IMR-90 (cell line): ENCODE results near the gene FBLN7. TPM values are rescaled to one million over a fixed set of nuclear protein-coding genes. Genes with fewer than 3 reads are reported as not detected.

Experiments used
- ATAC-seq: fragments of 200-7000 bp; cut with Tn5 transposase; 2 replicates; pipeline ENCODE4 v1.9.1; 2020; ENCODE audit warnings: low read depth, mild to moderate bottlenecking, moderate library complexity
- BruUV-seq: library from RNA; stranded (reverse); fragments of 400-500 nt; replicated peaks from 2 replicates; lab custom pipeline; 2021; lab: Mats Ljungman, UMichigan
- CTCF ChIA-PET: fragments of 300-600 bp; formaldehyde crosslinking; extraction: SDS; loops from one replicate; lab custom pipeline; 2021; ENCODE audit warnings: antibody characterized with exemption; lab: Yijun Ruan, JAX
- POLR2A ChIA-PET: fragments of 300-600 bp; sonication (Branson Sonifier 250); formaldehyde crosslinking; loops from one replicate; lab custom pipeline; 2022; ENCODE audit warnings: antibody characterized with exemption; ENCODE audit not compliant: unreplicated experiment; lab: Charles Lee
- DNase-seq: peaks from one replicate; pipeline ENCODE4 v3.0.0; 2013
- H2AFZ ChIP-seq: replicated peaks from 2 replicates; pipeline ENCODE3; 2013; ENCODE audit warnings: low read length, mild to moderate bottlenecking; ENCODE audit not compliant: poor library complexity
- H2AK5ac ChIP-seq: 2 replicates; pipeline ENCODE4 v1.6.1; 2013; ENCODE audit warnings: low read depth, low read length, inconsistent platforms
- H2AK9ac ChIP-seq: replicated peaks from 2 replicates; pipeline ENCODE3; 2013; ENCODE audit warnings: mild to moderate bottlenecking, low read depth, low read length, moderate library complexity; ENCODE audit not compliant: poor library complexity
- H2BK120ac ChIP-seq: 2 replicates; pipeline ENCODE4 v1.6.1; 2013; ENCODE audit warnings: low read depth, low read length, inconsistent platforms
- H2BK15ac ChIP-seq: 3 replicates; pipeline ENCODE4 v1.6.1; 2013; ENCODE audit warnings: low read depth, low read length, inconsistent platforms
- H2BK20ac ChIP-seq: 2 replicates; pipeline ENCODE4 v1.6.1; 2013; ENCODE audit warnings: low read depth, mild to moderate bottlenecking, inconsistent platforms, low read length, moderate library complexity
- H2BK5ac ChIP-seq: 2 replicates; pipeline ENCODE4 v1.6.1; 2013; ENCODE audit warnings: mild to moderate bottlenecking, low read depth, low read length, inconsistent platforms; ENCODE audit not compliant: poor library complexity, severe bottlenecking
- H3K14ac ChIP-seq: replicated peaks from 2 replicates; pipeline ENCODE4 v1.6.1; 2013; ENCODE audit warnings: low read depth, low read length, inconsistent platforms
- H3K18ac ChIP-seq: 2 replicates; pipeline ENCODE4 v1.6.1; 2013; ENCODE audit warnings: low read depth, low read length, control low read depth
- H3K23ac ChIP-seq: 2 replicates; pipeline ENCODE4 v1.6.1; 2013; ENCODE audit warnings: low read depth, low read length, inconsistent platforms
- H3K27ac ChIP-seq: 2 replicates; pipeline ENCODE4 v1.5.1; 2013; ENCODE audit warnings: mild to moderate bottlenecking, control low read depth, low read length; ENCODE audit not compliant: insufficient read depth
- H3K27me3 ChIP-seq: 2 replicates; pipeline ENCODE4 v1.6.1; 2013; ENCODE audit warnings: low read length; ENCODE audit not compliant: control insufficient read depth, insufficient read depth
- H3K36me3 ChIP-seq: 2 replicates; pipeline ENCODE4 v1.6.1; 2013; ENCODE audit warnings: low read length, mixed read lengths; ENCODE audit not compliant: control insufficient read depth, insufficient read depth
- H3K4ac ChIP-seq: 2 replicates; pipeline ENCODE4 v1.6.1; 2013; ENCODE audit warnings: low read depth, low read length, inconsistent platforms
- H3K4me1 ChIP-seq: 2 replicates; pipeline ENCODE4 v1.6.1; 2013; ENCODE audit warnings: low read length, mixed read lengths; ENCODE audit not compliant: control insufficient read depth, insufficient read depth
- H3K4me2 ChIP-seq: 2 replicates; pipeline ENCODE4 v1.6.1; 2013; ENCODE audit warnings: low read depth, mild to moderate bottlenecking, control low read depth, low read length, moderate library complexity
- H3K4me3 ChIP-seq: 2 replicates; pipeline ENCODE4 v1.5.1; 2013; ENCODE audit warnings: low read depth, mild to moderate bottlenecking, control low read depth, low read length, moderate library complexity; ENCODE audit not compliant: insufficient read depth
- H3K56ac ChIP-seq: 2 replicates; pipeline ENCODE4 v1.6.1; 2013; ENCODE audit warnings: low read length, inconsistent platforms; ENCODE audit not compliant: insufficient read depth; ENCODE audit errors: extremely low read depth
- H3K79me1 ChIP-seq, 2 experiments: 2 replicates each; pipeline ENCODE4 v1.6.1; 2013; ENCODE audit warnings: low read length in 2 of 2, inconsistent platforms in 1 of 2, low read depth in 1 of 2
- H3K9ac ChIP-seq: 2 replicates; pipeline ENCODE4 v1.6.1; 2013; ENCODE audit warnings: low read depth, low read length, control low read depth
- H3K9me1 ChIP-seq: 2 replicates; pipeline ENCODE4 v1.6.1; 2013; ENCODE audit warnings: low read length, inconsistent platforms; ENCODE audit not compliant: insufficient read depth
- H3K9me3 ChIP-seq: 2 replicates; pipeline ENCODE4 v1.6.1; 2013; ENCODE audit warnings: low read length; ENCODE audit not compliant: control insufficient read depth, insufficient read depth
- H4K20me1 ChIP-seq: 2 replicates; pipeline ENCODE4 v1.6.1; 2013; ENCODE audit warnings: low read length, inconsistent platforms; ENCODE audit not compliant: insufficient read depth
- H4K5ac ChIP-seq: 2 replicates; pipeline ENCODE4 v1.6.1; 2013; ENCODE audit warnings: mild to moderate bottlenecking, low read depth, low read length, control low read depth
- H4K8ac ChIP-seq, 2 experiments: 2 replicates each; pipeline ENCODE4 v1.6.1; 2013; ENCODE audit warnings: low read depth in 2 of 2, low read length in 2 of 2, control low read depth in 1 of 2, inconsistent platforms in 1 of 2
- H4K91ac ChIP-seq: 2 replicates; pipeline ENCODE4 v1.6.1; 2013; ENCODE audit warnings: low read depth, low read length, inconsistent platforms; ENCODE audit not compliant: insufficient read depth
- FOS ChIP-seq: fragments of 150-350 bp; IDR thresholded peaks from 2 replicates; pipeline ENCODE4 v1.6.1; 2016; ENCODE audit warnings: low read depth, low read length
- MAFK ChIP-seq: IDR thresholded peaks from 2 replicates; pipeline ENCODE4 v1.6.1; 2012; ENCODE audit warnings: low read depth, low read length, improper control_type of control experiment
- POLR2A ChIP-seq: IDR thresholded peaks from 2 replicates; pipeline ENCODE4 v1.6.1; 2012; ENCODE audit warnings: mild to moderate bottlenecking, low read depth, low read length
- WGBS, 2 experiments: methylation state at CpG; one replicate each; pipeline versions ENCODE4 v1.1.5 to v1.1.7; 2013; ENCODE audit warnings: missing lambda C conversion rate in 2 of 2; ENCODE audit not compliant: insufficient read length in 1 of 2; ENCODE audit errors: extremely low coverage in 2 of 2; 5-methylcytosine and 5-hydroxymethylcytosine counted together
- dilution Hi-C: fragments of 300-500 bp; cut with HindIII; formaldehyde crosslinking; loops from one replicate; pipeline ENCODE4 v1.14.3; 2018; ENCODE audit warnings: low sequenced_read_pairs; ENCODE audit not compliant: unreplicated experiment
- in situ Hi-C: fragments of 300-500 bp; cut with MboI; formaldehyde crosslinking; loops from 3 replicates; pipeline ENCODE4 v1.14.3; 2019; ENCODE audit warnings: low sequenced_read_pairs, inconsistent platforms, mixed read lengths
- intact Hi-C: fragments of 100-400 bp; cut with micrococcal nuclease; formaldehyde crosslinking; loops from 2 replicates; pipeline ENCODE4 v1.10.0; 2022
- polyA plus RNA-seq, 3 experiments: library from polyadenylated mRNA; depleted of rRNA; stranded (reverse); fragments of >200 nt; gene quantifications; 2 replicates each; pipeline ENCODE4 v1.2.3, GENCODE V29; 2012; ENCODE audit warnings: low replicate concordance in 1 of 3
- total RNA-seq: library from RNA; depleted of rRNA; stranded (reverse); fragments of >200 nt; gene quantifications from 2 replicates; pipeline ENCODE4 v1.2.3, GENCODE V29; 2012

Gene FBLN7
- total and polyA plus RNA-seq, 2 of the 4 experiments (the other 2 are of a cell fraction), result 0.18 to 1.2 TPM

- WGBS, 2 experiments, result 92% methylated on average over 13 of the region's 31 CpGs; no CpG with 5 or more reads in 1 of the 2 experiments
- Histone ChIP-seq H2BK5ac (no peak overlapping the region), H4K20me1 (no peaks in the 10 kb centered on the region), H3K23ac (no peak overlapping the region), H3K27ac (no peak overlapping the region), H4K8ac (no peak overlapping the region), H3K18ac (no peak overlapping the region), H3K56ac (no peak overlapping the region), H3K9me1 (peaks cover 4% of the 10 kb centered on the region; the same call in 1 of the 2 replicates), H2BK15ac (no peak overlapping the region), H3K79me1 (no peaks in the 10 kb centered on the region), H2AFZ (no peak overlapping the region), H3K9me3 (no peaks in the 10 kb centered on the region), H3K4me1 (peaks cover 5% of the 10 kb centered on the region), H4K91ac (no peak overlapping the region), H3K4ac (no peak overlapping the region), H2BK20ac (no peak overlapping the region), H2AK5ac (no peak overlapping the region), H4K5ac (no peak overlapping the region), H3K4me2 (no peak overlapping the region), H2AK9ac (no peak overlapping the region), H3K27me3 (no peaks in the 10 kb centered on the region), H3K9ac (no peak overlapping the region), H2BK120ac (no peak overlapping the region), H3K4me3 (no peak overlapping the region), H3K36me3 (no peaks in the 10 kb centered on the region), H3K14ac (no peak overlapping the region)
- in situ Hi-C loops, result no loop called here
- ATAC-seq (no peak), DNase-seq (no peak)
- intact Hi-C loops, result no loop called here
- no TSS peak for BruUV-seq
- CTCF ChIA-PET, result no interaction called here
- dilution Hi-C loops, result no loop called here
- POLR2A ChIA-PET, result no interaction called here
- no peak for TF ChIP-seq FOS
- no peak for TF ChIP-seq POLR2A
- TF ChIP-seq MAFK, result no peak
Observed at GRCh38 chr2:112159454-112159921, 21.3 kb downstream of the FBLN7 start.
